IMR-90 (cell line): Measurements from ENCODE around the gene DNAJC7. TPM values are rescaled to one million over a fixed set of nuclear protein-coding genes. Genes with fewer than 3 reads are reported as not detected.

Experiments used
- ATAC-seq: fragments of 200-7000 bp; cut with Tn5 transposase; 2 replicates; pipeline ENCODE4 v1.9.1; 2020; ENCODE audit warnings: low read depth, mild to moderate bottlenecking, moderate library complexity
- BruUV-seq: library from RNA; stranded (reverse); fragments of 400-500 nt; replicated peaks from 2 replicates; lab custom pipeline; 2021; lab: Mats Ljungman, UMichigan
- CTCF ChIA-PET: fragments of 300-600 bp; formaldehyde crosslinking; extraction: SDS; loops from one replicate; lab custom pipeline; 2021; ENCODE audit warnings: antibody characterized with exemption; lab: Yijun Ruan, JAX
- POLR2A ChIA-PET: fragments of 300-600 bp; sonication (Branson Sonifier 250); formaldehyde crosslinking; loops from one replicate; lab custom pipeline; 2022; ENCODE audit warnings: antibody characterized with exemption; ENCODE audit not compliant: unreplicated experiment; lab: Charles Lee
- DNase-seq: peaks from one replicate; pipeline ENCODE4 v3.0.0; 2013
- H2AFZ ChIP-seq: replicated peaks from 2 replicates; pipeline ENCODE3; 2013; ENCODE audit warnings: low read length, mild to moderate bottlenecking; ENCODE audit not compliant: poor library complexity
- H2AK5ac ChIP-seq: 2 replicates; pipeline ENCODE4 v1.6.1; 2013; ENCODE audit warnings: low read depth, low read length, inconsistent platforms
- H2AK9ac ChIP-seq: replicated peaks from 2 replicates; pipeline ENCODE3; 2013; ENCODE audit warnings: mild to moderate bottlenecking, low read depth, low read length, moderate library complexity; ENCODE audit not compliant: poor library complexity
- H2BK120ac ChIP-seq: 2 replicates; pipeline ENCODE4 v1.6.1; 2013; ENCODE audit warnings: low read depth, low read length, inconsistent platforms
- H2BK15ac ChIP-seq: 3 replicates; pipeline ENCODE4 v1.6.1; 2013; ENCODE audit warnings: low read depth, low read length, inconsistent platforms
- H2BK20ac ChIP-seq: 2 replicates; pipeline ENCODE4 v1.6.1; 2013; ENCODE audit warnings: low read depth, mild to moderate bottlenecking, inconsistent platforms, low read length, moderate library complexity
- H2BK5ac ChIP-seq: 2 replicates; pipeline ENCODE4 v1.6.1; 2013; ENCODE audit warnings: mild to moderate bottlenecking, low read depth, low read length, inconsistent platforms; ENCODE audit not compliant: poor library complexity, severe bottlenecking
- H3K14ac ChIP-seq: replicated peaks from 2 replicates; pipeline ENCODE4 v1.6.1; 2013; ENCODE audit warnings: low read depth, low read length, inconsistent platforms
- H3K18ac ChIP-seq: 2 replicates; pipeline ENCODE4 v1.6.1; 2013; ENCODE audit warnings: low read depth, low read length, control low read depth
- H3K23ac ChIP-seq: 2 replicates; pipeline ENCODE4 v1.6.1; 2013; ENCODE audit warnings: low read depth, low read length, inconsistent platforms
- H3K27ac ChIP-seq: 2 replicates; pipeline ENCODE4 v1.5.1; 2013; ENCODE audit warnings: mild to moderate bottlenecking, control low read depth, low read length; ENCODE audit not compliant: insufficient read depth
- H3K27me3 ChIP-seq: 2 replicates; pipeline ENCODE4 v1.6.1; 2013; ENCODE audit warnings: low read length; ENCODE audit not compliant: control insufficient read depth, insufficient read depth
- H3K36me3 ChIP-seq: 2 replicates; pipeline ENCODE4 v1.6.1; 2013; ENCODE audit warnings: low read length, mixed read lengths; ENCODE audit not compliant: control insufficient read depth, insufficient read depth
- H3K4ac ChIP-seq: 2 replicates; pipeline ENCODE4 v1.6.1; 2013; ENCODE audit warnings: low read depth, low read length, inconsistent platforms
- H3K4me1 ChIP-seq: 2 replicates; pipeline ENCODE4 v1.6.1; 2013; ENCODE audit warnings: low read length, mixed read lengths; ENCODE audit not compliant: control insufficient read depth, insufficient read depth
- H3K4me2 ChIP-seq: 2 replicates; pipeline ENCODE4 v1.6.1; 2013; ENCODE audit warnings: low read depth, mild to moderate bottlenecking, control low read depth, low read length, moderate library complexity
- H3K4me3 ChIP-seq: 2 replicates; pipeline ENCODE4 v1.5.1; 2013; ENCODE audit warnings: low read depth, mild to moderate bottlenecking, control low read depth, low read length, moderate library complexity; ENCODE audit not compliant: insufficient read depth
- H3K56ac ChIP-seq: 2 replicates; pipeline ENCODE4 v1.6.1; 2013; ENCODE audit warnings: low read length, inconsistent platforms; ENCODE audit not compliant: insufficient read depth; ENCODE audit errors: extremely low read depth
- H3K79me1 ChIP-seq, 2 experiments: 2 replicates each; pipeline ENCODE4 v1.6.1; 2013; ENCODE audit warnings: low read length in 2 of 2, inconsistent platforms in 1 of 2, low read depth in 1 of 2
- H3K9ac ChIP-seq: 2 replicates; pipeline ENCODE4 v1.6.1; 2013; ENCODE audit warnings: low read depth, low read length, control low read depth
- H3K9me1 ChIP-seq: 2 replicates; pipeline ENCODE4 v1.6.1; 2013; ENCODE audit warnings: low read length, inconsistent platforms; ENCODE audit not compliant: insufficient read depth
- H3K9me3 ChIP-seq: 2 replicates; pipeline ENCODE4 v1.6.1; 2013; ENCODE audit warnings: low read length; ENCODE audit not compliant: control insufficient read depth, insufficient read depth
- H4K20me1 ChIP-seq: 2 replicates; pipeline ENCODE4 v1.6.1; 2013; ENCODE audit warnings: low read length, inconsistent platforms; ENCODE audit not compliant: insufficient read depth
- H4K5ac ChIP-seq: 2 replicates; pipeline ENCODE4 v1.6.1; 2013; ENCODE audit warnings: mild to moderate bottlenecking, low read depth, low read length, control low read depth
- H4K8ac ChIP-seq, 2 experiments: 2 replicates each; pipeline ENCODE4 v1.6.1; 2013; ENCODE audit warnings: low read depth in 2 of 2, low read length in 2 of 2, control low read depth in 1 of 2, inconsistent platforms in 1 of 2
- H4K91ac ChIP-seq: 2 replicates; pipeline ENCODE4 v1.6.1; 2013; ENCODE audit warnings: low read depth, low read length, inconsistent platforms; ENCODE audit not compliant: insufficient read depth
- CEBPB ChIP-seq: IDR thresholded peaks from 2 replicates; pipeline ENCODE4 v1.6.1; 2012; ENCODE audit warnings: low read depth, low read length, improper control_type of control experiment
- FOS ChIP-seq: fragments of 150-350 bp; IDR thresholded peaks from 2 replicates; pipeline ENCODE4 v1.6.1; 2016; ENCODE audit warnings: low read depth, low read length
- NFE2L2 ChIP-seq: fragments of 150-350 bp; IDR thresholded peaks from 2 replicates; pipeline ENCODE4 v1.6.1; 2016; ENCODE audit warnings: low read depth, mild to moderate bottlenecking, low read length
- POLR2A ChIP-seq: IDR thresholded peaks from 2 replicates; pipeline ENCODE4 v1.6.1; 2012; ENCODE audit warnings: mild to moderate bottlenecking, low read depth, low read length
- WGBS, 2 experiments: methylation state at CpG; one replicate each; pipeline versions ENCODE4 v1.1.5 to v1.1.7; 2013; ENCODE audit warnings: missing lambda C conversion rate in 2 of 2; ENCODE audit not compliant: insufficient read length in 1 of 2; ENCODE audit errors: extremely low coverage in 2 of 2; 5-methylcytosine and 5-hydroxymethylcytosine counted together
- dilution Hi-C: fragments of 300-500 bp; cut with HindIII; formaldehyde crosslinking; loops from one replicate; pipeline ENCODE4 v1.14.3; 2018; ENCODE audit warnings: low sequenced_read_pairs; ENCODE audit not compliant: unreplicated experiment
- in situ Hi-C: fragments of 300-500 bp; cut with MboI; formaldehyde crosslinking; loops from 3 replicates; pipeline ENCODE4 v1.14.3; 2019; ENCODE audit warnings: low sequenced_read_pairs, inconsistent platforms, mixed read lengths
- intact Hi-C: fragments of 100-400 bp; cut with micrococcal nuclease; formaldehyde crosslinking; loops from 2 replicates; pipeline ENCODE4 v1.10.0; 2022
- polyA plus RNA-seq, 3 experiments: library from polyadenylated mRNA; depleted of rRNA; stranded (reverse); fragments of >200 nt; gene quantifications; 2 replicates each; pipeline ENCODE4 v1.2.3, GENCODE V29; 2012; ENCODE audit warnings: low replicate concordance in 1 of 3
- total RNA-seq: library from RNA; depleted of rRNA; stranded (reverse); fragments of >200 nt; gene quantifications from 2 replicates; pipeline ENCODE4 v1.2.3, GENCODE V29; 2012
- TF ChIP-seq, protein P1 (sequence below): fragments of 150-350 bp; IDR thresholded peaks from 2 replicates; pipeline ENCODE4 v1.6.1; 2017; ENCODE audit warnings: mild to moderate bottlenecking, antibody characterized with exemption, low read length, low read depth

The DNAJC7 gene
- total and polyA plus RNA-seq, 2 of the 4 experiments (the other 2 are of a cell fraction) = 49.3 to 71.7 TPM

DNA sequence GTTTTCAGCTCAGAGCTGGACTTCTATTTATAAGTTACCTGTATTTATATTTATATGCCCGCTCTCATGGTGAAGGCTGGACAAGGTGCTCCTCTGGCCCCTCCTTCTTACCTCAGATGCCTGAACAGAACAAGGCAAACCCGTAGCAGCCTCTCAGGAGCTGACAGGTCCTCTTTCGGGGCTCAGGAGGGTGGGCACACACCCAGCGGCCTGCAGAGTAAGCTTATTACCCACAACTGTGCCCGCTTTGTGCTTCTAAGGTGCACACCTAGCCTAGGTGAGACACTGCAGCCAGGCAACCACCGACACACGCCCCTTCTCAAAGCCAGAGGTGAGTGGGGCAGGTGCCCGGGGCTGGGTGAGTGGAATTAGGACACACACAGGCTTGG, 7.9 kb upstream of the DNAJC7 start (continued):
- TF ChIP-seq, protein P1, sequence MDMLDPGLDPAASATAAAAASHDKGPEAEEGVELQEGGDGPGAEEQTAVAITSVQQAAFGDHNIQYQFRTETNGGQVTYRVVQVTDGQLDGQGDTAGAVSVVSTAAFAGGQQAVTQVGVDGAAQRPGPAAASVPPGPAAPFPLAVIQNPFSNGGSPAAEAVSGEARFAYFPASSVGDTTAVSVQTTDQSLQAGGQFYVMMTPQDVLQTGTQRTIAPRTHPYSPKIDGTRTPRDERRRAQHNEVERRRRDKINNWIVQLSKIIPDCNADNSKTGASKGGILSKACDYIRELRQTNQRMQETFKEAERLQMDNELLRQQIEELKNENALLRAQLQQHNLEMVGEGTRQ = no peak
- no peak for TF ChIP-seq POLR2A
- no peak for TF ChIP-seq FOS
- TF ChIP-seq NFE2L2 = no peak

DNA sequence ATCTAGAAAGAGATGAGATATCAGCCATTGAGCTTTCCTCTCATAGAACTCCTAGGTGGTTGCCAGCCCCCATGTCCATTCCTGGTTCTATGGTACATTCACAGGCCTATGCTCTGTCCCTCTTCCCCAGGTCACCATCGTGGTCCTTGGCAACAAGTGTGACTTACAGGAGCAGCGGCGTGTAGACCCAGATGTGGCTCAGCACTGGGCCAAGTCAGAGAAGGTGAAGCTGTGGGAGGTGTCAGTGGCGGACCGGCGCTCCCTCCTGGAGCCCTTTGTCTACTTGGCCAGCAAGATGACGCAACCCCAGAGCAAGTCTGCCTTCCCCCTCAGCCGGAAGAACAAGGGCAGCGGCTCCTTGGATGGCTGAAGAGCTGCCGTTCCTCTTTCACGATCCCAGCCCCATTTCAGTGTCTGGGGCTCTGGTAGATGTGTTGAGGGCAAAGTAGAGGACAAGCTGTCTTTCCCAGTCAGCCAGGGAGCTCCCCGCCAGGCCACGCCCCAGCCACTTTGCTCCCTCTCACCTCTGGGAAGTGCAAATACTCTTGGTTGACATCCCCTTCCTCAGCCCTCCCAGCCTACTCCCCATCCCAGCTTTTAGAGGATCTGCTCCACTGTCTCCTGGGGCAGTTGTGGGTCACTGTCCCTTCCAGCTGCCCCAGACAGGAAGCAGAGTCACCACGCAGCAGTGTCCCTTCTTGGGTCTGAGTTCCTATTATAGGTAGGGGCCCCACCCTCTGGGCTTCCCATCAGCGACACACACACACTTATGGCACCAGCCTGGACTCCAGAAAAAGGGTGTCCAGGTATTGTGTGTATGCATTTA, 6.5 kb upstream of the DNAJC7 start:
- no peak overlapping the region for H3K4me2 ChIP-seq
- peak overlapping the region; percentile 37 for H2BK5ac ChIP-seq
- H2BK120ac ChIP-seq = peak overlapping the region; percentile 58
- peaks cover 10% of the 10 kb centered on the region for H3K4me1 ChIP-seq
- H3K18ac ChIP-seq = no peak overlapping the region
- H3K9me1 ChIP-seq = peaks cover 6% of the 10 kb centered on the region; the same call in 1 of the 2 replicates
- H3K27ac ChIP-seq = peak overlapping the region; percentile 19
- peak overlapping the region; percentile 86 for H2AK9ac ChIP-seq
- H3K23ac ChIP-seq = no peak overlapping the region
- H3K9ac ChIP-seq = no peak overlapping the region
- peak overlapping the region in 1 of 2 experiments; percentile 39; a peak in 2 of 4 replicates for H4K8ac ChIP-seq
- peaks cover 18% of the 10 kb centered on the region for H3K36me3 ChIP-seq
- peak overlapping the region; percentile 85 for H2AK5ac ChIP-seq
- in situ Hi-C loops (no loop called here), dilution Hi-C loops (no loop called here), intact Hi-C loops (no loop called here)
- H2BK20ac ChIP-seq = peak overlapping the region; percentile 69
- no peak overlapping the region for H3K14ac ChIP-seq
- DNase-seq (no peak), ATAC-seq (no peak)
- H4K5ac ChIP-seq = peak overlapping the region; percentile 47
- BruUV-seq = no TSS peak
- peaks cover 9 to 38% of the 10 kb centered on the region in 2 experiments for H3K79me1 ChIP-seq
- WGBS, 2 experiments = no CpG with 5 or more reads among the region's 15 CpGs
- CTCF ChIA-PET = interaction anchor here (0.5 kb wide), 1 partner anchor 65 kb away, joined by 3 read pairs; no protein-coding TSS in a partner anchor
- no peak overlapping the region; the same call in 1 of the 2 replicates for H4K91ac ChIP-seq
- H3K4ac ChIP-seq = peak overlapping the region; percentile 58
- no peaks in the 10 kb centered on the region; the same call in 1 of the 2 replicates for H3K27me3 ChIP-seq
- peaks cover 12% of the 10 kb centered on the region; the same call in 1 of the 2 replicates for H4K20me1 ChIP-seq
- no peaks in the 10 kb centered on the region for H3K9me3 ChIP-seq
- POLR2A ChIA-PET = interaction anchor here (0.6 to 0.7 kb wide), 3 partner anchors 14 to 459 kb away, joined by 4 to 11 read pairs (median 8); no protein-coding TSS in a partner anchor
- H2AFZ ChIP-seq = no peak overlapping the region
- H3K56ac ChIP-seq = no peak overlapping the region
- no peak overlapping the region for H3K4me3 ChIP-seq
- 0 out of 3 replicates have a peak overlapping the region, but pooled peaks have one; percentile 3 for H2BK15ac ChIP-seq
- TF ChIP-seq NFE2L2 (no peak), CEBPB (peak; percentile 70)
